HG03565 (cell line): ENCODE measurements around the gene BHLHE23.

Source experiments
- ATAC-seq: cut with Tn5 transposase; IDR thresholded peaks from one replicate; pipeline ENCODE4 v1.9.1; 2021; ENCODE audit warnings: mild to moderate bottlenecking, moderate library complexity; ENCODE audit not compliant: unreplicated experiment

Gene BHLHE23

DNA sequence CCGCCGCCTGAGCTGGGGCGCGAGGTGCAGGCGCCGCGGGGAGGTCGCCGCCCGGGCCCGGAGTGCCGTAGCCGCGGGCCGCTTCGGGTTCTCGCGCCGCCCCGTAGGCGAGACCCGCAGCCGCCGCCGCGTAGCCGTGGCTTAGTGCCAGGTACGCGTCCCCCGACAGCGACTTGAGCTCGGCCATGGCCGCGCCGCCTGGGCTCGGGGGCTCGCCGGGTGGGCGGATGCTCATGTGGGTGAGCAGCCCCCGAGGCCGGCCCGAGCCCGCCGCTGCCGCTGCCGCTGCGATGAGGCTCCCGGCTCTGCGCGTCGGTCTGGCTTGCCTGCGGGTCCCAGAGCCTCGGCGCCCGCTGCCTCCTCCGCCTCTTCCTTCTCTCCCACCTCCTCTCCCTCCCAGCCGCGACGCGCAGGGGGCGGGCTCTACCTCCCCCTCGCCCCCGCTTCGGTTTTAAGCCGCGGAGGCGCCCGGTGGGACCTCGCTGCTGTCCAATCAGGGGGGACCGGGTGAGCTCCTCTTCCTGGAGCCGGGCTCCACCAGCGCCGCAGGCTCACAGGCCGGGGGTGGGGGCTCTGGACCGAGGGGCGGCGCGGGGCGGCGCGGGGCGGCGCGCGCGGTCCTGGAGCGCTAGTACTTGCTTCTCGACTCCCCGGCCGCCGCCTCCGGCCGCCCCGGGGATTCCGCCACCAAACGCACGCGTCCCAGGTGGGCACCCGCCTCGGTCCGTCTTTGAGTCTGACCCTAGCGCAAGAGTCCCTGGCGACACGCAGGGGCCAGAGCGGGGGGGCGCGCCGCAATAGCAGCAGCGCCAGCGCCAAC is at the start of gene BHLHE23:
Gene BHLHE23, minus strand, starts transcription at position 425 of the 820 bp plus-strand sequence. Its CDS starts 190 bp downstream, at position 235.
- ATAC-seq: no peak

DNA sequence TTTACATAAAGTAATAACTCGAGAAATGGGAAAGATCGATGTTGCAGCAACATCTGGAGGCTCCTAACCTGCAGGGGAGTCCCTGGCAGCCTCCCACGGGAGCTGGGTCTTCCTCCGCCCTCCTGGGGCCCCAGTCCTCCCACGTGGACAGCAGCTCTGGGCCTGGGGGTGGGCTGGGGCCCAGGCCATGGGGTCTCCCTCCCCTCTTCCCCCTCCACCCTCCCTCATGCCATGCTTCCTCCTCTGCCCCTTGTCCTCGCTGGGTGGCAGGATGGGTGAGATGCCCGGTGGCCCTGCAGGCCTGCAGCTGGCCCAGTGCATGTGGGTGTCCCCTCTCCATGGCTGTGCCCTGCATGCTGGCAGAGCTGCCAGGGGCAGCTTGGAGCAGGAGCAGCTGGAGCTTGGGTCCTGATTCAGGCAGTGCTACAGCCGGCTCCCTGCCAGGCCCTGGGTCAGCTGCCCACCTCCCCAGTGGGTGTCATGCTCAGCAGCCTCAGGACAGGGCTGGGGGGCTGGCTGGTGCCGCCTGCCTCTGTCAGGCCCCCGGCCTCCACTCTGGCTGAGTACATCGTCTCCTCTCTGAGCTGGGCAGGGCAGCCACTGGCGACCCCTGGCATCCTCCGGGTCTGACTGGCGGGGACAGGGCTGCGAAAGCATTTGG is 48.9 kb upstream of the BHLHE23 start:
- no peak for ATAC-seq

DNA sequence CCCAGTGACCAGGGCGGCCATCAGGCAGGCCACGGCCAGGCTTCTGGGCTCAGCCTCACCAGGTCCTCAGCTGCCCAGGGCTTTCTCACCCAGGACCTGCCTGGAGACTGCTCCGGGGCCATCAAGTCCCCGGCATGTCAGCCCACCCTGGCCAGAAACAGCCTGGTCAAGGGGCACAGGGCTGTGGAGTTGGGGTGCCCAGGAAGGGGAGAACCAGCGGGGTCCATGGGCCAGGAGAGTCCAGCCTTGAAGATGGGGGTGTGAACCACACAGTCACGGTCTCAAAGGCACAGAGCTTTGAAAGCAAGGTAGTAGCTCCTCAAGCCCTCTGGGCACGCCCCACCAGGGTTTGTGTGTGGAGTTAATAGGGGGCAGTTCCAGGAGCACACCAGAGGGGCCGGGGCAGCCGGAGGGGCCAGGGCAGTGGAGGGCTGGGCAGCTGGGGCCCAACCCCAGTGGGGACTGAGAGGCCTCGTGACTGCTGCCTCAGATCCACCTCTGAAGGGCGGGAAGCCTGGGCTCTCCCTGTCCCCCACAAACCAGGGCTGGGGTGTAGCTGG is 48.0 kb upstream of the BHLHE23 start:
- ATAC-seq: no peak

DNA sequence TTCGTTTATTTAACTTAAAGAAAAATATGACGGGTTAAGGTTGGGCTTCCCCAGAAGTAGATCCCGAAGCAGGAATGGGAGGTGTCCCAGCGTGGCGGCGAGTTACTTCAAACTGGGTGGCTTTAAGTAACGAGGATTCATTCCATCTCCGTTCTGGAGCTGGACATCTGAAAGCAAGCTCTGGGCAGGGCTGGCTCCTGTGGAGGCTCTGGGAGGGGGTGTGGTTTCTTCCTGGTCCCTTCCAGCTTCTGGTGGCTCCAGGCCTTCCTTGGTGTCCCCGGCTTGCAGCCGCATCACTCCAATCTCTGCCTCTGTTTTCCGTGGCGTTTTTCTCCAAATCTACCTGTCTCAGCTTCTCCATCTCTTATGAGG is 47.3 kb upstream of the BHLHE23 start:
- ATAC-seq: no peak

DNA sequence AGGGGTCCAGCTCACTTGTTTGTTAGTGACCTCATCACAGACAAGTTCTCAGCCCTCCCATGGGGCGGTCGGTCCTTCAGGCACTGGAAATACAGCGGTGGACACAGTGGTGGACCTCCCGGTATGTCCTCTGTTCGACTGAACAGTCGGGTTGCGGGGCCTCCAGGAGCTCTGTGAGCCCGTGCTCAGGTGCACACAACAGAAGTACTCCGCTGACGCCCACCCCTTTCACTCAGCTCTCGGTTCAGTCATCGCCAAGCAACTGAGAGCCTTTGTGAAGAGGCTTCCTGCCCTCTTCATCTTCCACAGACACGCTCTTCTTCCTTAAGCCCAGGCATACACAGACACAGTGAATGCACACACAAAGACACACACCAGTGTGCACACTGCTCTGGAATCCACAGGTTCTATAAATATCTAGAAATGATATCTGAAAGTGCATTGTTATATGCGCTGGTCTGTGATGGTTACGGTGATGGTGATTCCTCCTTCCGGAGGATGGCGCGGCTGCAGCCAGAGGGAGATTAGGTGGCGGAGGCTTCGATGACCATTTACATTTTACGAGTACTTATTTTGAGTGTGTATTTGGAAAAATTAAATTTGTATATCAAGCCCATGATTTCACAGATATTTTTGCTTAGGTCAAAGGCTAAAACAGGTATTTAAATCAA is 46.8 kb upstream of the BHLHE23 start:
- ATAC-seq: no peak

DNA sequence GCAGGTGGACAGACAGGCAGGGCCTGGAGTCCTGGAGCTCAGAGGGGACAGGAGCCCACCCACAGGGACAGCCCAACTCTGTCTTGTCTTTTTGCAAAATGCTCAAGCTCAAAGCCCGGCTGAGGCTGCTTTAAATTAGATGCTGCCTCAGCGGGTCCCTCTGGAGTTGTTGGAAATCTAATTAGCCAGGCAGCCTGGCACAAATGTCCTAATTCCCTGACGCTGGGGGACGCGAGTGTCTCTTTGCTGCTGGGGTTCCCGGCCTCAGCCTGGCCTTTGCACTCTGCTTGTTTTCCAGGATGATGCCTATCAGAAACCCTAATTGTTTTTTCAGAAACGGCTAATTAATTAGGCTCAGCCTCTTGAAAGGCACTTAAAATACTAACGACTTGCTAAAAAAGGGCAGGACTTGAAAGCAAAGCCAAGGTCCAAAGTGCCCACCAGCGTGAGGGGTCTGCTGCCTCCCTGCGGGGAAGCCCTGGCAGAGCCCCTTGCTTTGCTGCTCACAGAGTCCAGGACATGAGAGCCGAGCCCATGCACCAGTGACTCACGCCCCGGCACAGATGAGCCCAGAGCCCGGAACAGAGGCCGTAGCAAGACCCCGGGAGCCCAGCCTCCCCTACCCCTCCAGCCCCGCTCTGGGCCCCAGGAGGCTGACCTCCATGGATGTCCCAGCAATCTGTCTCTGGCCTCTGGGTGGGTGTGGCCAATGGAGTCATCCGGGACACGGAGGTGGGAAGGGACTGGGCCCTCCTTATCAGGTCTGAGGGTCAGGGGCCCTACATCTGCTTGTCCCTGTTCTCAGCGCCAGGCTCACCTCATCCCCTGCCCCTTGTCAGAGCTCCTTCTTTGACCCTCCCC is 46.0 kb upstream of the BHLHE23 start:
- no peak for ATAC-seq

DNA sequence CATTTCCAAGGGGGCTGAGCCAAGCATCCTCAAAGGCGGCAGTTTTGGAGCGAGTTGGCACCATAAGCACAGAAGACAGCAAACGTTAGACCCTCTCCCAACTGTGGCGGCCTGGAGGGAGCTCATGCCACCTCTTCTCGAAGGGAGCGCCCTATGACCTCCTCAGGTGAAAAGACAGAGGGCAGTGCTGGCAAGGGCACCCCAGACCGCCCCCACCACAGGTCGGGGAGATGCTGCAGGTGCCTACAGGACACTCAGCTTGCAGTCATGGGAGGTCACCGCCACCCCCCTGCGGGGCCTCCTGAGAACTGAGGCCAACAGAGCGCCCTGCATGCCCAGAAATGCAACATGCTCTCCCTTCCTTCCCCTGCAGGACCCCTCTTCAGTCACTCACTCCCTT is 45.1 kb upstream of the BHLHE23 start:
- no peak for ATAC-seq

DNA sequence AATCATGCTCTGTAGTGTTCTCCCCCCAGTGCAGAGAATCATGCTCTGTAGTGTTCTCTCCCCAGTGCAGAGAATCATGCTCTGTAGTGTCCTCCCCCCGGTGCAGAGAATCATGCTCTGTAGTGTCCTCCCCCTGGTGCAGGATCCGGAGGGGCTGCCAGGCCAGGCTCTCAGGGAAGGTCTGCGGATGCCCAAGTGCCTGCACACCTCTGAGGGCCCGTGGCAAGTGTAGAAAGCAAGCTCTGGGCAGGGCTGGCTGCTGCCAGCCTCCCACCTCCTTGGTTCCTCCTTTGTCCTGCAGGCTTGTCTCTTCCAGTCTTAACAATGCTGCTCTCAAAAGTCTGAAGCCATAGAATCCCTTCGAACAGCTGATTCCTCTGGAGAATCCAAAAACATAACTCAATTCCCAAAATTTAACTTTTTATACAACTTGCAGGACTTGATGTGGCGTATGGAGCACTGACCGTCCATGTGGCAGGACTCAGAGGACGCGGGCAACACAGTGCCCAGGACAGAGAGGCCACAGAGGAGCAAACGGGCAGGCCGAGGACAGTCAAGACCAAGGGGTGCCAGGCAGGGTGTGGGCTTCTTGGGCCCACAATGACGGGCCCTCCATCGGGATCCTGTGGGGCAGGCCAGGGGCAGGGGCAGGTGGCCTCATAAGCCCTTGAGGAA is 44.6 kb upstream of the BHLHE23 start:
- no peak for ATAC-seq

DNA sequence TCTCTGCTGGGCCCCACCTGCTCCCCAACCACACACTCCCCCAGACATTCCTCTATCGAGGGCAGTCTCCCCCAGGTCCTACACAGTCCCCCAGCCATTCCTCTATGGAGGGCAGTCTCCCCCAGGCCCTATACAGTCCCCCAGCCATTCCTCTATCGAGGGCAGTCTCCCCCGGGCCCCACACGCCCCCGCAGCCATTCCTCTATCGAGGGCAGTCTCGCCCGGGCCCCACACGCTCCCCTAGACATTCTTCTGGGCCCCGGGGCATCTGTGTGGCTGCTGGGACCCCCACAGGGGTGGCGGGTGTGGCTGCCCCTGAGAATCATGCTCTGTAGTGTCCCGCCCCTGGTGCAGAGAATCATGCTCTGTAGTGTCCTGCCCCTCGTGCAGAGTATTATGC is 43.6 kb upstream of the BHLHE23 start:
- ATAC-seq: no peak

DNA sequence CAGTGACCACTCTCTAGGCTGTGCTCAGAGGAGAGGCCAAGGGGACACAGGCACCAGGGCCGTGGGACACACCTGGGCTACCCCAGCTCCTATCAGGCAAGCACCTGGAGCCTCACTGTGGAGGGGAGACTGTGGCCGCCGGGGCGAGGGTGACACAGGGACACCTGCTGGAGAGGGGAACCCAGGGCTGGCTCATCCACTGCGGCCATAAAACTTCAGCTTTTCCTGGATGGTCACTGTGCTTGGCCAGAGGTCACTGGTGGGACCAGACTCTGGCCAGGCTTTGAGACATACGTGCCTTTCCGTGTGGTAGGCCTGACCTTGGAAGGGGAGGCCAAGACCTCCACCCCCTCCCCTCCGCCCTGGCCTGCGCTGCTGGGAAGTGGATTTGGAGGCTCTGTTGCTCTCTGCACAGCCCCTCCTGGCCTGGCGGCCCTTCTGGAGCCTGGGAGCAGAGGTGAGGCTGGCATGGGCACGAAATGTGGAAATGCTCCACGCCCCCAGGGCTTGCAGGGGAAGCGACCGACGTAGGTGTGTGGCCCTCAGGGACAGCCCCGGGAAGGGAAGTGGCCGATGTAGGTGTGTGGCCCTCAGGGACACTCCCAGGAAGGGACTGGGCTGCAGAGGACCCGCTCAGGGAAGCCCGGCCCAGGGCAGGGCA is 42.9 kb upstream of the BHLHE23 start:
- no peak for ATAC-seq

DNA sequence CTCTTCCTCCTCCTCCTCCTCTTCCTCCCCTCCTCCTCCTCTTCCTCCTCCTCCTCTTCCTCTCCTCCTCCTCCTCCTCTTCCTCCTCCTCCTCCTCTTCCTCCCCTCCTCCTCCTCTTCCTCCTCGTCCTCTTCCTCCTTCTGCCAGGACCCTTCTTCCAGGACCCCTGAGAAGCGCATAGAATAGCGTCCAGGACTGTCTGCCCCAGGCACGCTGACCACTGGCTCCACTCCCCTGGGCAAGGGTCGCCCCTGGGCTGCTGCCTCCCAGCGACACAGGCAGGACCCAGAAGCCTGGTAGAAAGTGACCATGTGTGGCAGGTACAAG is 42.4 kb upstream of the BHLHE23 start:
- ATAC-seq: no peak

DNA sequence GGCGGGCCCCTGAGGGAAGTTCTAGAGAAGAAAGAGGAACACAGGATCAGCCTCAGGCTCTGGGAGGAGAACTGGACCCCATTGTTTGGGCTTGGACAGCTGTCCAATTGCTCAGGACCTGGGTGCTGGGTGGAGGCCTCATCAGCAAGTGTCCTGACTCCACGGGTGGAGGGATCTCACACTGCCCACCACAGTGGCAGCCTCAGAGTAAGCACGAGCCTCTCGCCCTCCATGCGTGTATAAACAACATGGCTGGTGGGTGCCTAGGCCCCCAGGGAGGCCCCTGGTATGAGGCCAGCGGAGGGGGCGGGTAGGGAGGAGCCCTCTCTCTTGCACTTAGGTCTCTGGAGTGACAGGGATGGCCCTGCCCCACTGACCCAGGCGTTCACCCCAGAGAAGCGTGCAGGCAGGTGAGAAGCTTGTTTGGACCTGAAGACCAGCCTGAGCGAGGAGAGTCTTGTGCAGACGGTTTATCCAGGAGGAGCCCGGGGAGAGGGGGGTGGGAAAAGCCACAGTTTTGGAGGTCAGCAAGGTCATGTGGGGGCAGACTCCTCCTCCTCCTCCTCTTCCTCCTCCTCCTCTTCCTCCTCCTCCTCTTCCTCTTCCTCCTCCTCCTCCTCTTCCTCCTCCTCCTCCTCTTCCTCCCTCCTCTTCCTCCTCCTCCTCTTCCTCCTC is 41.9 kb upstream of the BHLHE23 start:
- no peak for ATAC-seq

DNA sequence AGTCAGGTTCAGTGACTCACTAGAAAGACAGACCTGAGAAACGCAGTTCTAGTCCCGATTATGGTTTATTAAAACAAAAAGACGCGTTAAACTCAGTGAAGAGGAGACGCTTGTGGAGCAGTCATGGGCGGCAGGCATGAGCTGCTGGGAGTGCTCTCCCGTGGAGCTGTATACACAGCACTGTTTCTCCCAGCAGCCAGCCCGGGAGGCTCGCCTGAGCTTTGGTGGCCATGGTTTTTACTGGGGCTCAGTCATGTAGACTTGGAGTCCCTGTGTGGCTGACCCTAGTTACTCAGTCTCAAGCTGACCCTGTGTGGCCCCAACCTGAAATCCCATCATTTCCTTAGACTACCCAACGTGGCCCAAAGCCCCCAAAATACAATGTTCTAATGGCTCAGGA is 41.2 kb upstream of the BHLHE23 start:
- ATAC-seq: no peak

DNA sequence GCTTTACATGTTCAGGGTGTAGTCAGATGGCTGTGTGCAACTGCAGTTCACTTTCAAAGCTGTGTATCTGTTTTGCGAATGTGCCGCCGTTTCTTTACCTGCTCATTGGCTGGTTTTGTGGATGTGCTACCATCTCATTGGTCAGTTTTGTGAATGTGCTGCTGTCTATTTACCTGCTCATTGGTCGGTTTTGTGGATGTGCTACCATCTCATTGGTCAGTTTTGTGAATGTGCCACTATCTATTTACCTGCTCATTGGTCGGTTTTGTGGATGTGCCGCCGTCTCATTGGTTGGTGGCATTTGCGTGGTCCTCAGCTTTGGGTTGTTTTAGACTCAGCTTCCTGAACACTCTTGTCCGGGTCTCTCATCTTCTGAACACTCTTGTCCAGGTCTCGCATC is 40.5 kb upstream of the BHLHE23 start:
- ATAC-seq: no peak

DNA sequence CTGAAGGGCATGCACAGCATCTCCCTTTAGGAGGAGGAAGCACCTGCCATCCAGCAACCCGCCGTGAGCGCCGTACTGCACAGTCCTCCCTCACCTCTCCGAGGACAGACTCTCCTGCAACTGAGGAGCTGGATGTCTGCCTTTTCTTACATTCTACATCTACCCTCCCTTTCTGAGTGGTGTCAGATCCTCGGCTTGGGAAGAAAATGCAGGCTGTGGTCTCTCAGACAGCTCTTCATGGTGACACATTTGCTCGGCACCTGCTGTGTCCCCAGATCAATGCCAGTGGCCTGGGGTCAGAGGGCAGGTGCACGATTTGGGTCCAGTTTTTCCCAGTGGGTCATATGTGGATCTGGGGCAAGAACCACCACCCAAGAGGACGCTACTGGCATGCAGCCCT is 40.1 kb upstream of the BHLHE23 start:
- no peak for ATAC-seq

DNA sequence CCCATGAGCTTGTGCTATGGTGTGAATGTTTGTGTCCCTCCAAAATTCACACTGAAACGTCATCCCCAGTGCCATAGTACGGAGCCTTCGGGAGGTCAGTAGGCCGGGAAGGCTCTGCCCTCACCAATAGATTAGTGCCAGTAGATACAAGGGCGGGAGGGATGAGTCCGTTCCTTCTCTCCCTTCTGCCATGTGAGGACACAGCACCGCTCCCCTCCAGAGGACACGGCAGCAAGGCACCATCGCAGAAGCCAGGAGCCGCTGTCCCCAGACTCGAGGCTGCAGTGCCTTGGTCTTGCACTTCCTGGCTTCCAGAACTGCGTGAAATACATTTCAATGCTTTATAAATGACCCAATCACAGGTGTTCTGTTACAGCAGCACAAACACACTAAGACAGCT is 39.2 kb upstream of the BHLHE23 start:
- no peak for ATAC-seq

DNA sequence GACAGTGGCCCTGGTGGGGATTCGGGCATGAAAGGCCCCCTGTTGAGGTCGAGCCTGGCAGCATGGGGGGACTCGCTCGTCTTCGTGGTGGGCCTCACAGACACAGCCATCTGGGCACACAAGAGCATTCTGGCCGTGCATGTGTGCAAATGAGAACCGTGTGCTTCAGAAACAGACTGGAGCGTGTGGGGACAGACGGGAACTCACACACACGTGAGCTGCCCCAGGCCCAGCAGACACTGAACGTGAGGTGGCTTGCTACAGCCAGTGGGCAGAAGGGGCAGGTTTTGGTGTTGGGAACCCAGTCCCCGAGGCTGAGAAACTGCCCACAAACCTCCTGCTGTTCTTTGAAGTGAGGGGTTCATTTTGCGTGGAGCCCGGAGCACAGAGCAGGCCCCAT is 38.6 kb upstream of the BHLHE23 start:
- ATAC-seq: no peak

DNA sequence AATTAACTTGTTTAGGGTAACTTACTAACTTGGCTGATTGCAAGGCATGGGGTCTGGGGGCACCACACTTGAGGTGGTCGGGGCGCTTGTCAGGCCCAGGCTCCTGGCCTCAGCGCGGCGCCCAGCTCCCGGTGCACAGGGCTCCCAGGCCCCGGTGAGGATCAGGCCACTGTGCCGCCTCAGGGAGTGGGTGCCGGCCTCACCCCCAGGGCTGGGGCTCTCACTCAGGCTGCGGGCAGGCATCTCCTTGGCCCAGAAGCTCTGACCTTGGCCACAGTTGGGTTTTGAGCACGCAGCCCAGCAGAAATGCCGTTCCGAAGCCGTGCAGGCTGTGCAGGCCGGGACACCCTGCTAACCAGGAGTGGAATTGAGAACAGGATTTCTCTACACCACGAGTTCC is 37.8 kb upstream of the BHLHE23 start:
- no peak for ATAC-seq

DNA sequence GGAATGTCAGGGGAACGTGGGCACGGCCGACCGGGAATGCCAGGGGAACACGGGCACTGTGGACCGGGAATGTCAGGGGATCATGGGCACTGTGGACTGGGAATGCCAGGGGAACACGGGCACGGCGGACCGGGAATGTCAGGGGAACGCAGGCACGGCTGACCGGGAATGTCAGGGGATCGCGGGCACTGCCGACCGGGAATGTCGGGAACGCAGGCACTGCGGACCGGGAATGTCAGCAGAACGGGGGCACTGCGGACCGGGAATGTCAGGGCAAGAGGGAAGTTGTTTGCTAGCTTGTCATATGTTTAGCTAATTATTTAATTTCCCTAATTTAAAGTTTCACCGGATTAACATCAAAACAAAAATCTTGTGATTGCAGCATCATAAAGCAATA is 37.4 kb upstream of the BHLHE23 start:
- ATAC-seq: no peak
